ENCODE results near the gene DUSP18.
"Not testable (repeated sequence)": the region's sequence is repeated elsewhere in the genome, so short reads cannot be mapped to it uniquely, and the experiment has no call there.

The DUSP18 gene

GRCh38 chr22:30648825-30649224, 18.9 kb downstream of the DUSP18 start:
- H3K4me3 Mint-ChIP-seq: no peak overlapping the region
- no peak for DNase-seq (ENCODE audit: low spot score in 2 of 2)
- peaks cover 11% of the 10 kb centered on the region for H3K4me1 Mint-ChIP-seq
- H3K27ac Mint-ChIP-seq (ENCODE audit: low read depth): peak overlapping the region; percentile 17
- no peaks in the 10 kb centered on the region for H3K27me3 Mint-ChIP-seq
- H3K36me3 Mint-ChIP-seq (ENCODE audit: insufficient read depth): peaks cover 2% of the 10 kb centered on the region
- H3K9me3 Mint-ChIP-seq: no peaks in the 10 kb centered on the region
- no peak for ATAC-seq (replicated peaks; ENCODE audit: extremely low read depth, poor library complexity, severe bottlenecking)

GRCh38 chr22:30647536-30647935, 20.1 kb downstream of the DUSP18 start:
- no peak for DNase-seq (ENCODE audit: low spot score in 2 of 2)
- peaks cover 17% of the 10 kb centered on the region for H3K4me1 Mint-ChIP-seq
- H3K27ac Mint-ChIP-seq (ENCODE audit: low read depth): peak overlapping the region; percentile 17
- ATAC-seq (replicated peaks; ENCODE audit: extremely low read depth, poor library complexity, severe bottlenecking): no peak
- H3K9me3 Mint-ChIP-seq: no peaks in the 10 kb centered on the region
- no peaks in the 10 kb centered on the region for H3K27me3 Mint-ChIP-seq
- H3K36me3 Mint-ChIP-seq (ENCODE audit: insufficient read depth): peaks cover 2% of the 10 kb centered on the region
- no peak overlapping the region for H3K4me3 Mint-ChIP-seq

GRCh38 chr22:30646518-30647160, 21.0 kb downstream of the DUSP18 start:
- Mint-ChIP-seq H3K9me3 (no peaks in the 10 kb centered on the region), H3K4me1 (peaks cover 17% of the 10 kb centered on the region), H3K36me3 (ENCODE audit: insufficient read depth) (peaks cover 2% of the 10 kb centered on the region), H3K27me3 (no peaks in the 10 kb centered on the region), H3K4me3 (no peak overlapping the region), H3K27ac (ENCODE audit: low read depth) (no peak overlapping the region)
- no peak for DNase-seq (ENCODE audit: low spot score in 2 of 2)
- no peak for ATAC-seq (replicated peaks; ENCODE audit: extremely low read depth, poor library complexity, severe bottlenecking)

- no peaks in the 10 kb centered on the region for H3K9me3 Mint-ChIP-seq
- no peak for ATAC-seq (replicated peaks; ENCODE audit: extremely low read depth, poor library complexity, severe bottlenecking)
- no peak for DNase-seq (ENCODE audit: low spot score in 2 of 2)
- H3K27ac Mint-ChIP-seq (ENCODE audit: low read depth): peak overlapping the region; percentile 81
- no peak overlapping the region for H3K4me3 Mint-ChIP-seq
- peaks cover 6% of the 10 kb centered on the region for H3K4me1 Mint-ChIP-seq
- peaks cover 2% of the 10 kb centered on the region for H3K36me3 Mint-ChIP-seq (ENCODE audit: insufficient read depth)
- no peaks in the 10 kb centered on the region for H3K27me3 Mint-ChIP-seq
These were observed 24.4 kb downstream of the DUSP18 start for GRCh38 chr22:30643055-30643875.

GRCh38 chr22:30640839-30641430, 26.7 kb downstream of the DUSP18 start:
- Mint-ChIP-seq H3K27ac (ENCODE audit: low read depth) (no peak overlapping the region), H3K9me3 (no peaks in the 10 kb centered on the region), H3K4me1 (peaks cover 15% of the 10 kb centered on the region), H3K27me3 (no peaks in the 10 kb centered on the region), H3K4me3 (no peak overlapping the region), H3K36me3 (ENCODE audit: insufficient read depth) (peaks cover under 1% of the 10 kb centered on the region)
- no peak for DNase-seq (ENCODE audit: low spot score in 2 of 2)
- no peak for ATAC-seq (replicated peaks; ENCODE audit: extremely low read depth, poor library complexity, severe bottlenecking)

GRCh38 chr22:30640361-30640760, 27.3 kb downstream of the DUSP18 start:
- no peaks in the 10 kb centered on the region for H3K27me3 Mint-ChIP-seq

GRCh38 chr22:30637701-30638114, 30.0 kb downstream of the DUSP18 start:
- Mint-ChIP-seq H3K4me1 (peaks cover 21% of the 10 kb centered on the region), H3K27ac (ENCODE audit: low read depth) (no peak overlapping the region), H3K36me3 (ENCODE audit: insufficient read depth) (peaks cover 5% of the 10 kb centered on the region), H3K9me3 (no peaks in the 10 kb centered on the region), H3K4me3 (peak overlapping the region; percentile 79), H3K27me3 (no peaks in the 10 kb centered on the region)
- ATAC-seq (replicated peaks; ENCODE audit: extremely low read depth, poor library complexity, severe bottlenecking): no peak
- no peak for DNase-seq (ENCODE audit: low spot score in 2 of 2)

More at GRCh38 chr22:30640361-30640760, 27.3 kb downstream of the DUSP18 start:
- Mint-ChIP-seq H3K4me1 (peaks cover 18% of the 10 kb centered on the region), H3K4me3 (no peak overlapping the region), H3K9me3 (no peaks in the 10 kb centered on the region), H3K36me3 (ENCODE audit: insufficient read depth) (peaks cover 2% of the 10 kb centered on the region), H3K27ac (ENCODE audit: low read depth) (no peak overlapping the region)
- DNase-seq (ENCODE audit: low spot score in 2 of 2) (no peak), ATAC-seq (replicated peaks; ENCODE audit: extremely low read depth, poor library complexity, severe bottlenecking) (no peak)

GRCh38 chr22:30636226-30637077, 31.2 kb downstream of the DUSP18 start:
- H3K9me3 Mint-ChIP-seq: no peaks in the 10 kb centered on the region

GRCh38 chr22:30635273-30636225, 32.1 kb downstream of the DUSP18 start, which contains the start of gene SLC35E4:
Gene SLC35E4, plus strand, starts transcription at chr22:30635781. Its CDS starts 670 bp downstream, at chr22:30636451.
- ATAC-seq (replicated peaks; ENCODE audit: extremely low read depth, poor library complexity, severe bottlenecking) (peak; percentile 79), DNase-seq (ENCODE audit: low spot score in 2 of 2) (peak; percentile 87 to 92)
- Mint-ChIP-seq H3K4me1 (peaks cover 21% of the 10 kb centered on the region), H3K9me3 (no peaks in the 10 kb centered on the region), H3K27ac (ENCODE audit: low read depth) (peak within 1 kb of the TSS; percentile 71), H3K27me3 (no peaks in the 10 kb centered on the region), H3K4me3 (peak within 1 kb of the TSS; percentile 79), H3K36me3 (ENCODE audit: insufficient read depth) (peaks cover 5% of the 10 kb centered on the region)

More at GRCh38 chr22:30636226-30637077, 31.2 kb downstream of the DUSP18 start:
- Mint-ChIP-seq H3K4me3 (peak overlapping the region; percentile 79), H3K36me3 (ENCODE audit: insufficient read depth) (peaks cover 5% of the 10 kb centered on the region), H3K27me3 (no peaks in the 10 kb centered on the region), H3K4me1 (peaks cover 21% of the 10 kb centered on the region), H3K27ac (ENCODE audit: low read depth) (peak overlapping the region; percentile 71)
- ATAC-seq (replicated peaks; ENCODE audit: extremely low read depth, poor library complexity, severe bottlenecking) (peak; percentile 7), DNase-seq (ENCODE audit: low spot score in 2 of 2) (no peak)

- peaks cover 21% of the 10 kb centered on the region for H3K4me1 Mint-ChIP-seq
- no peaks in the 10 kb centered on the region for H3K9me3 Mint-ChIP-seq
- peak; percentile 66 for ATAC-seq (replicated peaks; ENCODE audit: extremely low read depth, poor library complexity, severe bottlenecking)
- H3K27me3 Mint-ChIP-seq: no peaks in the 10 kb centered on the region
- peak overlapping the region; percentile 71 for H3K27ac Mint-ChIP-seq (ENCODE audit: low read depth)
- peak; percentile 80 to 90 for DNase-seq (ENCODE audit: low spot score in 2 of 2)
- peaks cover 5% of the 10 kb centered on the region for H3K36me3 Mint-ChIP-seq (ENCODE audit: insufficient read depth)
- peak overlapping the region; percentile 79 for H3K4me3 Mint-ChIP-seq
These were observed 33.0 kb downstream of the DUSP18 start for GRCh38 chr22:30634471-30635233.

GRCh38 chr22:30631469-30631868, 36.2 kb downstream of the DUSP18 start:
- ATAC-seq (replicated peaks; ENCODE audit: extremely low read depth, poor library complexity, severe bottlenecking); H3K9me3 Mint-ChIP-seq; H3K4me3 Mint-ChIP-seq; H3K36me3 Mint-ChIP-seq (ENCODE audit: insufficient read depth); H3K27me3 Mint-ChIP-seq; DNase-seq (ENCODE audit: low spot score in 2 of 2); H3K27ac Mint-ChIP-seq (ENCODE audit: low read depth): not testable (repeated sequence)
- peaks cover 15% of the 10 kb centered on the region for H3K4me1 Mint-ChIP-seq

All from central memory CD8-positive, alpha-beta T cell (primary cell).